HepG2 (cell line): Measurements from ENCODE around the gene SND1. TPM values are rescaled to one million over a fixed set of nuclear protein-coding genes. Genes with fewer than 3 reads are reported as not detected.
A peak's percentile ranks its signal among the peaks of the same experiment; 100 is the strongest.

Experiments used
- ETV6 ChIP-seq: sonication (generic); formaldehyde crosslinking; conservative IDR thresholded peaks from 2 replicates; pipeline ENCODE4 v1.4.0; 2020; ENCODE audit warnings: missing genetic modification reagents
- GABPA ChIP-seq, 2 experiments: IDR thresholded peaks; 2 replicates each; pipeline ENCODE4 v1.6.1; 2011 to 2016; ENCODE audit warnings: low read depth in 2 of 2, low read length in 1 of 2, missing biosample characterization in 1 of 2, missing genetic modification characterization in 1 of 2
- KDM3A ChIP-seq: IDR thresholded peaks from 2 replicates; pipeline ENCODE4 v1.6.1; 2018; ENCODE audit warnings: low read depth, missing compliant biosample characterization
- LRRFIP1 ChIP-seq: sonication (generic); formaldehyde crosslinking; conservative IDR thresholded peaks from 2 replicates; pipeline ENCODE4 v1.4.0; 2020; ENCODE audit warnings: missing genetic modification reagents
- NR2F6 ChIP-seq, 2 experiments: IDR thresholded peaks; 2 replicates each; pipeline ENCODE4 v1.6.1; 2016; ENCODE audit warnings: antibody characterized with exemption in 1 of 2, mild to moderate bottlenecking in 1 of 2
- RNF2 ChIP-seq: fragments of 450-650 bp; conservative IDR thresholded peaks from 2 replicates; pipeline ENCODE4 v1.6.1; 2016; ENCODE audit warnings: low read depth
- TEAD2 ChIP-seq: sonication (generic); formaldehyde crosslinking; IDR thresholded peaks from 2 replicates; pipeline ENCODE4 v1.9.0; 2021; ENCODE audit warnings: missing genetic modification reagents
- ZBTB38 ChIP-seq: sonication (generic); formaldehyde crosslinking; IDR thresholded peaks from 2 replicates; pipeline ENCODE4 v1.5.1; 2020; ENCODE audit warnings: mild to moderate bottlenecking, missing genetic modification reagents
- ZNF136 ChIP-seq: sonication (generic); formaldehyde crosslinking; IDR thresholded peaks from 2 replicates; pipeline ENCODE4 v1.8.1; 2022; ENCODE audit warnings: low read depth, mild to moderate bottlenecking, moderate library complexity, missing genetic modification reagents
- ZNF501 ChIP-seq: sonication (generic); formaldehyde crosslinking; IDR thresholded peaks from 2 replicates; pipeline ENCODE4 v1.5.1; 2020; ENCODE audit warnings: mild to moderate bottlenecking, moderate library complexity, missing genetic modification reagents
- ZNF572 ChIP-seq: sonication (generic); formaldehyde crosslinking; IDR thresholded peaks from 2 replicates; pipeline ENCODE4 v1.5.1; 2020; ENCODE audit warnings: mild to moderate bottlenecking, missing genetic modification reagents
- ZNF790 ChIP-seq: sonication (generic); formaldehyde crosslinking; IDR thresholded peaks from 2 replicates; pipeline ENCODE4 v1.8.0; 2022; ENCODE audit warnings: missing genetic modification reagents, mild to moderate bottlenecking, borderline replicate concordance
- ZNF841 ChIP-seq: sonication (generic); formaldehyde crosslinking; IDR thresholded peaks from 2 replicates; pipeline ENCODE4 v1.8.1; 2023; ENCODE audit warnings: missing genetic modification reagents, borderline replicate concordance
- polyA plus RNA-seq, 8 experiments: library from polyadenylated mRNA; depleted of rRNA in 3 of 8; stranded (reverse) in 7 of 8; unstranded in 1 of 8; fragments of >200 nt; fragmentation: Illumina TruSeq in 4 of 8; extraction: Trizol in 4 of 8; gene quantifications; 2 replicates each; pipeline versions ENCODE4 v1.2.1 to v1.2.3, GENCODE V29; 2011 to 2016; ENCODE audit warnings: low read depth in 4 of 8, missing spikeins in 1 of 8, mixed read lengths in 1 of 8; ENCODE audit not compliant: insufficient read depth in 1 of 8
- total RNA-seq, 5 experiments: library from RNA; depleted of rRNA; stranded (reverse); fragments of >200 nt; fragmentation: Illumina TruSeq; extraction: Trizol; gene quantifications; 2 replicates each; pipeline ENCODE4 v1.2.3, GENCODE V29; 2016; ENCODE audit warnings: low read depth in 1 of 5
- TF ChIP-seq, protein P1 (sequence below): sonication (generic); formaldehyde crosslinking; IDR thresholded peaks from 2 replicates; pipeline ENCODE4 v1.4.0; 2020; ENCODE audit warnings: missing genetic modification reagents
- TF ChIP-seq, protein P2 (sequence below): sonication (generic); formaldehyde crosslinking; IDR thresholded peaks from 2 replicates; pipeline ENCODE4 v1.5.1; 2020; ENCODE audit warnings: mild to moderate bottlenecking, missing genetic modification reagents, moderate library complexity
- TF ChIP-seq, protein P3 (sequence below): sonication (generic); formaldehyde crosslinking; IDR thresholded peaks from 2 replicates; pipeline ENCODE4 v1.8.1; 2023; ENCODE audit warnings: mild to moderate bottlenecking, missing genetic modification reagents
- TF ChIP-seq, protein P4 (sequence below): sonication (generic); formaldehyde crosslinking; IDR thresholded peaks from 2 replicates; pipeline ENCODE4 v1.5.1; 2020; ENCODE audit warnings: missing genetic modification reagents, mild to moderate bottlenecking, borderline replicate concordance

Gene SND1
- total and polyA plus RNA-seq, 2 of the 13 experiments (the other 11 are each of a cell fraction or from before 2014, with no cell fraction given) = 110 to 182 TPM

DNA sequence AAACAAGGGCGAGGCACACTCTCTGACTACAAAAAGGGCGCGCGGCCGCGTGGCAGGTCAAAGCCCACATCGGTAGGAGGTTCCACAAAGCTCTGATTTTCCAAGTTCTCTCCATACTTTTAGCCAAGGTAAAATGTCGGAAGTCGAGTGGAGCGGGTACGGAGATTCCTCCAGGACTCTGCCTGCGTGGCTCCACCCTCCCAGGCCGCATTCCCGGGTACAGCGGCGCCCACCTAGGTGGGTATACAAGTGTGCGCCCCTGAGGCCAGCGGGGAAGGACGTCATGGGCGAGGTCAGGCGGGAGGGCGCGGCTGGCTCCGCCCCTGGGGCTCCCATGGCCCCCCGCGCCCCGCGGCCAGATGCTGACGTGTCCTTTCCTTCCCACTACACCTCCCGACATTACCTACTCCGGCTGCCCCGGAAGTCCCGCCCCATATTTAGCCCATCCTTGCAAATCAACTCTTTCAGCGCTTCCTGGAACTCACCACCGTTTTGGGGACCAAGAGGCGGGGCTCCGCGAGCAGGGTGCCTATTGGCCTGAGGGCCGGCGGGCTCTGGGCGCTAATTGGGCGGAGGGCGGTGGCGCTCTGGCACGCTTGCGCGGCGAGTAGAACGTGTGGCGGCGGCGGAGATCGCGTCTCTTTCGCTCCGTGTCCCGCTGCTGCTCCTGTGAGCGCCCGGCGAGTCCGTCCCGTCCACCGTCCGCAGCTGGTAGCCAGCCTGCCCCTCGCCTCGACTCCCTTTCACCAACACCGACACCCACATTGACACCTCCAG, at the start of gene SND1 (continued):
- TF ChIP-seq, protein P1, sequence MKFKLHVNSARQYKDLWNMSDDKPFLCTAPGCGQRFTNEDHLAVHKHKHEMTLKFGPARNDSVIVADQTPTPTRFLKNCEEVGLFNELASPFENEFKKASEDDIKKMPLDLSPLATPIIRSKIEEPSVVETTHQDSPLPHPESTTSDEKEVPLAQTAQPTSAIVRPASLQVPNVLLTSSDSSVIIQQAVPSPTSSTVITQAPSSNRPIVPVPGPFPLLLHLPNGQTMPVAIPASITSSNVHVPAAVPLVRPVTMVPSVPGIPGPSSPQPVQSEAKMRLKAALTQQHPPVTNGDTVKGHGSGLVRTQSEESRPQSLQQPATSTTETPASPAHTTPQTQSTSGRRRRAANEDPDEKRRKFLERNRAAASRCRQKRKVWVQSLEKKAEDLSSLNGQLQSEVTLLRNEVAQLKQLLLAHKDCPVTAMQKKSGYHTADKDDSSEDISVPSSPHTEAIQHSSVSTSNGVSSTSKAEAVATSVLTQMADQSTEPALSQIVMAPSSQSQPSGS (CRISPR knock-in tag) = peak; percentile 26; the same call in 1 of the 2 replicates
- TF ChIP-seq, protein P2, sequence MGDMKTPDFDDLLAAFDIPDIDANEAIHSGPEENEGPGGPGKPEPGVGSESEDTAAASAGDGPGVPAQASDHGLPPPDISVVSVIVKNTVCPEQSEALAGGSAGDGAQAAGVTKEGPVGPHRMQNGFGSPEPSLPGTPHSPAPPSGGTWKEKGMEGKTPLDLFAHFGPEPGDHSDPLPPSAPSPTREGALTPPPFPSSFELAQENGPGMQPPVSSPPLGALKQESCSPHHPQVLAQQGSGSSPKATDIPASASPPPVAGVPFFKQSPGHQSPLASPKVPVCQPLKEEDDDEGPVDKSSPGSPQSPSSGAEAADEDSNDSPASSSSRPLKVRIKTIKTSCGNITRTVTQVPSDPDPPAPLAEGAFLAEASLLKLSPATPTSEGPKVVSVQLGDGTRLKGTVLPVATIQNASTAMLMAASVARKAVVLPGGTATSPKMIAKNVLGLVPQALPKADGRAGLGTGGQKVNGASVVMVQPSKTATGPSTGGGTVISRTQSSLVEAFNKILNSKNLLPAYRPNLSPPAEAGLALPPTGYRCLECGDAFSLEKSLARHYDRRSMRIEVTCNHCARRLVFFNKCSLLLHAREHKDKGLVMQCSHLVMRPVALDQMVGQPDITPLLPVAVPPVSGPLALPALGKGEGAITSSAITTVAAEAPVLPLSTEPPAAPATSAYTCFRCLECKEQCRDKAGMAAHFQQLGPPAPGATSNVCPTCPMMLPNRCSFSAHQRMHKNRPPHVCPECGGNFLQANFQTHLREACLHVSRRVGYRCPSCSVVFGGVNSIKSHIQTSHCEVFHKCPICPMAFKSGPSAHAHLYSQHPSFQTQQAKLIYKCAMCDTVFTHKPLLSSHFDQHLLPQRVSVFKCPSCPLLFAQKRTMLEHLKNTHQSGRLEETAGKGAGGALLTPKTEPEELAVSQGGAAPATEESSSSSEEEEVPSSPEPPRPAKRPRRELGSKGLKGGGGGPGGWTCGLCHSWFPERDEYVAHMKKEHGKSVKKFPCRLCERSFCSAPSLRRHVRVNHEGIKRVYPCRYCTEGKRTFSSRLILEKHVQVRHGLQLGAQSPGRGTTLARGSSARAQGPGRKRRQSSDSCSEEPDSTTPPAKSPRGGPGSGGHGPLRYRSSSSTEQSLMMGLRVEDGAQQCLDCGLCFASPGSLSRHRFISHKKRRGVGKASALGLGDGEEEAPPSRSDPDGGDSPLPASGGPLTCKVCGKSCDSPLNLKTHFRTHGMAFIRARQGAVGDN (CRISPR knock-in tag) = peak; percentile 96
- TF ChIP-seq, protein P3, sequence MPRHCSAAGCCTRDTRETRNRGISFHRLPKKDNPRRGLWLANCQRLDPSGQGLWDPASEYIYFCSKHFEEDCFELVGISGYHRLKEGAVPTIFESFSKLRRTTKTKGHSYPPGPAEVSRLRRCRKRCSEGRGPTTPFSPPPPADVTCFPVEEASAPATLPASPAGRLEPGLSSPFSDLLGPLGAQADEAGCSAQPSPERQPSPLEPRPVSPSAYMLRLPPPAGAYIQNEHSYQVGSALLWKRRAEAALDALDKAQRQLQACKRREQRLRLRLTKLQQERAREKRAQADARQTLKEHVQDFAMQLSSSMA (CRISPR knock-in tag) = peak; percentile 99
- TF ChIP-seq GABPA (IDR thresholded peaks at IDR 0.05; ENCODE audit: low read depth, low read length) = peak; percentile 72
- TF ChIP-seq GABPA (CRISPR knock-in tag; IDR thresholded peaks at IDR 0.05; ENCODE audit: low read depth) = peak; percentile 94
- TF ChIP-seq NR2F6 (IDR thresholded peaks at IDR 0.05) = 0 out of 2 replicates have a peak, but pooled peaks have one; percentile 2
- peak; percentile 42; the same call in 1 of the 2 replicates for TF ChIP-seq NR2F6 (CRISPR knock-in tag; IDR thresholded peaks at IDR 0.05)
- TF ChIP-seq LRRFIP1 (CRISPR knock-in tag) = no peak
- 0 out of 2 replicates have a peak, but pooled peaks have one; percentile 32 for TF ChIP-seq ZNF790 (CRISPR knock-in tag)
- TF ChIP-seq ETV6 (CRISPR knock-in tag) = 0 out of 2 replicates have a peak, but pooled peaks have one; percentile 45
- TF ChIP-seq TEAD2 (CRISPR knock-in tag) = no peak
- peak; percentile 67; the same call in 1 of the 2 replicates for TF ChIP-seq RNF2
- TF ChIP-seq ZBTB38 (CRISPR knock-in tag) = peak; percentile 96
- peak; percentile 48; the same call in 1 of the 2 replicates for TF ChIP-seq ZNF841 (CRISPR knock-in tag)
- TF ChIP-seq KDM3A (CRISPR knock-in tag) = peak; percentile 23; the same call in 1 of the 2 replicates
- 0 out of 2 replicates have a peak, but pooled peaks have one; percentile 44 for TF ChIP-seq ZNF136 (CRISPR knock-in tag)
- TF ChIP-seq ZNF572 (CRISPR knock-in tag) = no peak
- peak; percentile 92 for TF ChIP-seq ZNF501
- TF ChIP-seq, protein P4, sequence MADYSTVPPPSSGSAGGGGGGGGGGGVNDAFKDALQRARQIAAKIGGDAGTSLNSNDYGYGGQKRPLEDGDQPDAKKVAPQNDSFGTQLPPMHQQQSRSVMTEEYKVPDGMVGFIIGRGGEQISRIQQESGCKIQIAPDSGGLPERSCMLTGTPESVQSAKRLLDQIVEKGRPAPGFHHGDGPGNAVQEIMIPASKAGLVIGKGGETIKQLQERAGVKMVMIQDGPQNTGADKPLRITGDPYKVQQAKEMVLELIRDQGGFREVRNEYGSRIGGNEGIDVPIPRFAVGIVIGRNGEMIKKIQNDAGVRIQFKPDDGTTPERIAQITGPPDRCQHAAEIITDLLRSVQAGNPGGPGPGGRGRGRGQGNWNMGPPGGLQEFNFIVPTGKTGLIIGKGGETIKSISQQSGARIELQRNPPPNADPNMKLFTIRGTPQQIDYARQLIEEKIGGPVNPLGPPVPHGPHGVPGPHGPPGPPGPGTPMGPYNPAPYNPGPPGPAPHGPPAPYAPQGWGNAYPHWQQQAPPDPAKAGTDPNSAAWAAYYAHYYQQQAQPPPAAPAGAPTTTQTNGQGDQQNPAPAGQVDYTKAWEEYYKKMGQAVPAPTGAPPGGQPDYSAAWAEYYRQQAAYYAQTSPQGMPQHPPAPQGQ = peak; percentile 77; the same call in 1 of the 2 replicates
